Measurements from ENCODE around the gene RAP1GAP2.

- TF ChIP-seq CTCF (IDR thresholded peaks at IDR 0.05; ENCODE audit: low read length) (no peak), EZH2 (optimal IDR thresholded peaks at IDR 0.05; ENCODE audit: low read depth, low read length) (no peak)
Measured at GRCh38 chr17:2933606-2934005, 137.4 kb downstream of the RAP1GAP2 start.

Measured in MM.1S (cell line).